GM20000 (cell line): ENCODE results near the gene CHCHD3.

Experiments used
- DNase-seq: peaks from one replicate; pipeline ENCODE4 v3.0.0; 2012; ENCODE audit warnings: low spot score
- TF ChIP-seq, protein P1 (sequence below): IDR thresholded peaks from 2 replicates; pipeline ENCODE4 v1.5.1; 2012; ENCODE audit warnings: mild to moderate bottlenecking, control low read depth; ENCODE audit errors: extremely low read depth, missing control alignments

The CHCHD3 gene

GRCh38 chr7:132891554-132891953 lies 190.3 kb downstream of the CHCHD3 start:
- TF ChIP-seq, protein P1, sequence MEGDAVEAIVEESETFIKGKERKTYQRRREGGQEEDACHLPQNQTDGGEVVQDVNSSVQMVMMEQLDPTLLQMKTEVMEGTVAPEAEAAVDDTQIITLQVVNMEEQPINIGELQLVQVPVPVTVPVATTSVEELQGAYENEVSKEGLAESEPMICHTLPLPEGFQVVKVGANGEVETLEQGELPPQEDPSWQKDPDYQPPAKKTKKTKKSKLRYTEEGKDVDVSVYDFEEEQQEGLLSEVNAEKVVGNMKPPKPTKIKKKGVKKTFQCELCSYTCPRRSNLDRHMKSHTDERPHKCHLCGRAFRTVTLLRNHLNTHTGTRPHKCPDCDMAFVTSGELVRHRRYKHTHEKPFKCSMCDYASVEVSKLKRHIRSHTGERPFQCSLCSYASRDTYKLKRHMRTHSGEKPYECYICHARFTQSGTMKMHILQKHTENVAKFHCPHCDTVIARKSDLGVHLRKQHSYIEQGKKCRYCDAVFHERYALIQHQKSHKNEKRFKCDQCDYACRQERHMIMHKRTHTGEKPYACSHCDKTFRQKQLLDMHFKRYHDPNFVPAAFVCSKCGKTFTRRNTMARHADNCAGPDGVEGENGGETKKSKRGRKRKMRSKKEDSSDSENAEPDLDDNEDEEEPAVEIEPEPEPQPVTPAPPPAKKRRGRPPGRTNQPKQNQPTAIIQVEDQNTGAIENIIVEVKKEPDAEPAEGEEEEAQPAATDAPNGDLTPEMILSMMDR, result no peak
- no peak for DNase-seq

GRCh38 chr7:132882714-132883428 lies 199.0 kb downstream of the CHCHD3 start:
- TF ChIP-seq, protein P1, result no peak
- DNase-seq, result no peak

DNA sequence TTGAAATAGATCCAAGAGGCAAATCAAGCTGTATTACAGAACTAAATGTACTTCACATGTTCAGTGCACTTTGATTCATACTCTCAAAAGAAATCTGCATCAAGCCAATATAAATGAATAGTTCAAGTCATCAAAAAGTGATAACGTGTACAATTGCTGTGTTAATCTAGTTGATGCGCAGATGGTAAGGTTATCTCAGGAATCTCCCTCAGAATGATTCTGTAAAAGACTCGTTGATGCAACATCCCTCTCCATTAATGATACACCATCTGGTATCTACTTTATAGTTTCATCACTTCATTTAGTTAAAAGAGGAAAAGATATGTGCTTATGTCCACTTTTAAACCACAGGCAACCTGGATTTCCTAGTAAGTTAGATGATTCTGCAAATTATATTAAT lies 200.6 kb downstream of the CHCHD3 start:
- TF ChIP-seq, protein P1, result no peak
- DNase-seq, result no peak

DNA sequence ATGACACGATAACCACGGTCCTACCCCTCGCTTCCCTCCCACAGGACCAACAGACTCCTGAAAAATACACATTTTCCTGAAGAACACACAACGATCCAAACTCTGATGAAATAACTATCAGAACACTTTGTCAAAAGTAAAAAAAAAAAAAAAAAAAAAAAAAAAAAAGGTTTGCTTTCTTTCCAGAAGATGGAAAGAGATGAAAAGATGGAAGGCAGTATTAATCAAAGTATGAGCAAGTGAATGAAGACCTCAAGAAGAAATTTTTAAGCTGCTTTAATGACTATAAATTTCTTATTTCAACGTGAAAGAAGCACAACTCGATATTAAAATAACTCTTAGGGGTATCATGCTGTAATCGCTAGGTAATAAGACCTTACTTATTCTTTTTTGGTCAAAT lies 202.3 kb downstream of the CHCHD3 start:
- TF ChIP-seq, protein P1, result no peak
- no peak for DNase-seq

DNA sequence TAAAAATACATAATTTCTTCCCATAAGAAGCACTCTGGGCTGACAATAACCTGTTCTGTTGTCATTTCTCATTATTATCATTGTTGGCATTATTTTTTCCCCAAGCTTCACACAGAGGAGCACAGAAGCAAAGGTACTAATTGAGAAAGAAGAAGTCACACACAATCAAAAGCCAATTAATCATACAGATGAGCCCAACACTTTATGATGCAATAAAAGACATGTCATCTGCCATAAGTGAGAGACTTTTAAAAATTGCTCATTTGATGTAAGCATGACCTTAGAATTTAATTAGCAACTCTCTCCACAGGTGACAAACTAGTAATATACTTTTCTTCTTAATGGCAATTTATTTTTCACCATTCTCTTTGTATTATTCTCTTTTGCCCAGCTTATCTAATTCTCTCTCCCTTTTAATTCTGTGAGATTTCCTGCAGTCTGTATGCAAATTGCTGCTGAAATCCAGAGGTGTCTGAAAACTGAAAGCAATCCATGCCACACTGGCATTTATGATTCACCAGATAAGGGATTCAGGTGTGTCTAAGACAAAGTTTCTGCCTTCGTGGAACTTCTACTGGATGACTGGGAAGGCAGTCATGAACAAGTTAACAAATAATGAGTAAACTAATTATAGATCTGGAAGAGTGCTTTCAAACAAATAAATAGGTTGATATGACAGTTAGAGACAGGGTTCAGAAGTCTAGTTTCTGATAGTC lies 203.5 kb downstream of the CHCHD3 start:
- DNase-seq, result no peak
- TF ChIP-seq, protein P1, result no peak

DNA sequence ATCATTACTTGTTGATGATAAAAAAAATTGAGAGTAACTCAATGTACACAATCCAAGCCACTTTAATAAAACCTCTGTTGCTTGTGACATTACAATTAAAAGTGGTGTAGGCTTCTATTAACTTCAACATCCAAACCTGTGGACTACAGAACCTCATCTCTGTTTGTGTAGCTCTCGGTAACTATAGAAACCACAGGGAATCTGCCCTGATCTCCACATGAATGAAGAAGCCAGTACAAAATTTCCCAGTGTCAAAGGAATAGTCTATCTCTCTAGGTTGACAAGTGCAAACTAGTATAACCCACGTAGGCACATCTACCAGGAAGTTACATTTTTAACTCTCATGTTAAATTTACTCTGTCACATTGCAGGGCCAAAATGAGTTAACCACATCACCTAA lies 204.3 kb downstream of the CHCHD3 start:
- TF ChIP-seq, protein P1, result no peak

GRCh38 chr7:132876576-132876975 lies 205.3 kb downstream of the CHCHD3 start:
- no peak for DNase-seq
- TF ChIP-seq, protein P1, result no peak

More for the DNA sequence above, 204.3 kb downstream of the CHCHD3 start:
- DNase-seq, result no peak
